RWPE2 (cell line): Measurements from ENCODE around the gene PDE4D.

ENCODE experiments used
- ATAC-seq: fragments of 200-7000 bp; cut with Tn5 transposase; 3 replicates; pipeline ENCODE4 v1.9.1; 2021; ENCODE audit warnings: low read depth
- DNase-seq: peaks from one replicate; pipeline ENCODE4 v3.0.0-alpha.2; 2020; ENCODE audit warnings: low spot score
- H3K27ac ChIP-seq: fragments of 450-650 bp; 2 replicates; pipeline ENCODE4 v1.5.1; 2017; ENCODE audit warnings: mild to moderate bottlenecking; ENCODE audit not compliant: poor library complexity, severe bottlenecking
- H3K27me3 ChIP-seq: fragments of 250-450 bp; sonication (Bioruptor Pico); 2 replicates; pipeline ENCODE4 v1.5.1; 2021; ENCODE audit warnings: mild to moderate bottlenecking, moderate library complexity; ENCODE audit not compliant: insufficient read depth, poor library complexity, severe bottlenecking
- H3K36me3 ChIP-seq: fragments of 250-450 bp; sonication (Bioruptor Pico); 2 replicates; pipeline ENCODE4 v1.5.1; 2020; ENCODE audit warnings: low read depth, mild to moderate bottlenecking, moderate library complexity
- H3K4me1 ChIP-seq: fragments of 250-450 bp; sonication (Bioruptor Pico); 2 replicates; pipeline ENCODE4 v1.5.1; 2021; ENCODE audit warnings: mild to moderate bottlenecking, moderate library complexity; ENCODE audit not compliant: insufficient read depth, poor library complexity, severe bottlenecking
- H3K4me3 ChIP-seq: fragments of 250-450 bp; sonication (Bioruptor Pico); 2 replicates; pipeline ENCODE4 v1.5.1; 2021; ENCODE audit warnings: mild to moderate bottlenecking, moderate library complexity; ENCODE audit not compliant: severe bottlenecking
- H3K9me3 ChIP-seq: fragments of 250-450 bp; sonication (Bioruptor Pico); 2 replicates; pipeline ENCODE4 v1.5.1; 2021; ENCODE audit warnings: mild to moderate bottlenecking, moderate library complexity; ENCODE audit not compliant: severe bottlenecking
- CTCF ChIP-seq: fragments of 450-650 bp; IDR thresholded peaks from one replicate; pipeline ENCODE4 v1.5.1; 2017; ENCODE audit warnings: mild to moderate bottlenecking, moderate library complexity; ENCODE audit not compliant: poor library complexity, severe bottlenecking

PDE4D gene

GRCh38 chr5:59125011-59125961 is 768.2 kb downstream of the PDE4D start:
- DNase-seq (no peak), ATAC-seq (no peak)
- H3K27ac ChIP-seq, result peak overlapping the region; percentile 51
- H3K36me3 ChIP-seq, result no peaks in the 10 kb centered on the region
- H3K4me3 ChIP-seq, result no peak overlapping the region
- TF ChIP-seq CTCF, result no peak
- no peaks in the 10 kb centered on the region for H3K9me3 ChIP-seq
- H3K4me1 ChIP-seq, result peaks cover 37% of the 10 kb centered on the region
- H3K27me3 ChIP-seq, result no peaks in the 10 kb centered on the region

GRCh38 chr5:59123595-59124561 is 769.6 kb downstream of the PDE4D start:
- no peak for ATAC-seq
- H3K4me1 ChIP-seq, result peaks cover 33% of the 10 kb centered on the region

GRCh38 chr5:59119480-59119879 is 774.0 kb downstream of the PDE4D start:
- peaks cover 19% of the 10 kb centered on the region for H3K4me1 ChIP-seq
- no peak for TF ChIP-seq CTCF
- H3K27me3 ChIP-seq, result no peaks in the 10 kb centered on the region
- no peaks in the 10 kb centered on the region for H3K9me3 ChIP-seq
- ATAC-seq, result no peak
- no peak for DNase-seq
- H3K4me3 ChIP-seq, result no peak overlapping the region
- H3K27ac ChIP-seq, result no peak overlapping the region
- H3K36me3 ChIP-seq, result no peaks in the 10 kb centered on the region

More at GRCh38 chr5:59123595-59124561, 769.6 kb downstream of the PDE4D start:
- no peaks in the 10 kb centered on the region for H3K36me3 ChIP-seq
- H3K27me3 ChIP-seq, result no peaks in the 10 kb centered on the region
- DNase-seq, result no peak
- H3K9me3 ChIP-seq, result no peaks in the 10 kb centered on the region
- no peak overlapping the region for H3K27ac ChIP-seq
- no peak for TF ChIP-seq CTCF
- no peak overlapping the region for H3K4me3 ChIP-seq

GRCh38 chr5:59117320-59117719 is 776.2 kb downstream of the PDE4D start:
- ATAC-seq (no peak), DNase-seq (no peak)
- no peaks in the 10 kb centered on the region for H3K27me3 ChIP-seq
- peaks cover 19% of the 10 kb centered on the region for H3K4me1 ChIP-seq
- no peaks in the 10 kb centered on the region for H3K9me3 ChIP-seq
- H3K4me3 ChIP-seq, result no peak overlapping the region
- H3K36me3 ChIP-seq, result no peaks in the 10 kb centered on the region
- TF ChIP-seq CTCF, result no peak
- peak overlapping the region; percentile 57 for H3K27ac ChIP-seq
